Stomach (tissue), 9 donors: Measurements from ENCODE around the gene TBC1D30. TPM values are rescaled to one million over a fixed set of nuclear protein-coding genes. Genes with fewer than 3 reads are reported as not detected.

Experiments
- DNase-seq, 2 donors: peaks; one replicate each; pipeline versions ENCODE4 v3.0.0 to v3.0.0-alpha.2; 2013 to 2019
- H3K27ac ChIP-seq, 5 donors: fragments of 200-600 bp in 4 of 5; sonication (generic) in 4 of 5; one replicate each; pipeline ENCODE4 v1.5.1; 2013 to 2019; ENCODE audit warnings: mild to moderate bottlenecking in 1 of 5, moderate library complexity in 1 of 5
- H3K27me3 ChIP-seq, 3 donors: fragments of 200-600 bp; sonication (generic); one replicate each; pipeline ENCODE4 v1.5.1; 2017 to 2019; ENCODE audit warnings: mixed run types in 1 of 3
- H3K36me3 ChIP-seq, 4 donors: fragments of 200-600 bp; sonication (generic); 1 replicate in 3 of 4; 2 replicates in 1 of 4; pipeline ENCODE4 v1.5.1; 2016 to 2019
- H3K4me1 ChIP-seq, 4 donors: fragments of 200-600 bp; sonication (generic); one replicate each; pipeline ENCODE4 v1.5.1; 2016 to 2019
- H3K4me3 ChIP-seq, 4 donors: fragments of 200-600 bp; sonication (generic) in 3 of 4; one replicate each; pipeline ENCODE4 v1.5.1; 2016 to 2019; ENCODE audit warnings: mild to moderate bottlenecking in 1 of 4
- H3K9me3 ChIP-seq, 4 donors: fragments of 200-600 bp; sonication (generic); one replicate each; pipeline ENCODE4 v1.5.1; 2016 to 2019
- CTCF ChIP-seq, 7 experiments: fragments of 450-650 bp in 4 of 7; fragments of 200-600 bp in 3 of 7; sonication (generic) in 3 of 7; IDR thresholded peaks; one replicate each; pipeline ENCODE4 v1.5.1; 2016 to 2019; ENCODE audit warnings: antibody characterized with exemption in 7 of 7, control low read depth in 2 of 7, mild to moderate bottlenecking in 1 of 7
- EP300 ChIP-seq: sonication (generic); formaldehyde crosslinking; IDR thresholded peaks from one replicate; pipeline ENCODE4 v1.6.1; 2017; ENCODE audit warnings: antibody characterized with exemption
- POLR2A ChIP-seq, 4 donors: fragments of 450-650 bp; IDR thresholded peaks; one replicate each; pipeline ENCODE4 v1.6.1; 2016; ENCODE audit warnings: antibody characterized with exemption in 4 of 4, control low read depth in 2 of 4, mild to moderate bottlenecking in 1 of 4, moderate library complexity in 1 of 4
- POLR2AphosphoS5 ChIP-seq, 3 donors: sonication (generic); formaldehyde crosslinking; IDR thresholded peaks; one replicate each; pipeline ENCODE4 v1.6.1; 2016; ENCODE audit warnings: antibody characterized with exemption in 3 of 3
- WGBS, 5 donors: extraction: QIAGEN DNeasy Blood & Tissue Kit in 3 of 5; methylation state at CpG; one replicate each; pipeline versions ENCODE4 v1.1.5 to v1.1.7; 2013 to 2018; 5-methylcytosine and 5-hydroxymethylcytosine counted together
- intact Hi-C: fragments of 100-400 bp; cut with DNase I; formaldehyde crosslinking; loops from one replicate; pipeline ENCODE4 v1.15.1; 2023; ENCODE audit warnings: low total_unique reads
- polyA plus RNA-seq, 3 donors: library from polyadenylated mRNA; stranded (reverse); fragments of 200-250 nt; gene quantifications; one replicate each; pipeline ENCODE4 v1.2.3, GENCODE V29; 2013
- total RNA-seq, 5 donors: library from RNA; depleted of rRNA; stranded (reverse); fragments of >200 nt; gene quantifications; one replicate each; pipeline versions ENCODE4 v1.1.0 to v1.2.3, GENCODE V29; 2014 to 2016
- donor health status: healthy with polysubstance abuse.
- donor health status: Bipolar disorder and iron deficiency.
- donor health status: healthy.

Gene TBC1D30
- total and polyA plus RNA-seq, 8 donors: 1.8 to 41.1 (median 8.9) TPM

- no peaks in the 10 kb centered on the region for H3K4me1 ChIP-seq
- WGBS, 5 donors: 20 to 35% (median 29%) methylated on average over 5 of the region's 5 CpGs
Measured at GRCh38 chr12:64864319-64864718, 39.9 kb downstream of the TBC1D30 start.

GRCh38 chr12:64875186-64875585 lies 50.7 kb downstream of the TBC1D30 start:
- Histone ChIP-seq H3K27me3 (no peaks in the 10 kb centered on the region), H3K9me3 (no peaks in the 10 kb centered on the region), H3K4me1 (peaks cover 0 to 6% (median 0%) of the 10 kb centered on the region in 4 donors), H3K36me3 (peaks cover 0 to 32% (median 23%) of the 10 kb centered on the region in 4 donors), H3K27ac (no peak overlapping the region), H3K4me3 (no peak overlapping the region)
- WGBS, 5 donors: 88 to 95% (median 92%) methylated on average over 17 of the region's 17 CpGs
- TF ChIP-seq POLR2A (IDR thresholded peaks at IDR 0.05) (no peak), EP300 (no peak), CTCF (IDR thresholded peaks at IDR 0.05) (no peak), POLR2AphosphoS5 (IDR thresholded peaks at IDR 0.05) (no peak)
- DNase-seq: no peak
- intact Hi-C loops: no loop called here

More at GRCh38 chr12:64864319-64864718, 39.9 kb downstream of the TBC1D30 start:
- Histone ChIP-seq H3K4me3 (no peak overlapping the region), H3K27ac (no peak overlapping the region), H3K36me3 (peaks cover 0 to 5% (median 0%) of the 10 kb centered on the region in 4 donors), H3K27me3 (no peaks in the 10 kb centered on the region), H3K9me3 (no peaks in the 10 kb centered on the region)
- TF ChIP-seq POLR2AphosphoS5 (IDR thresholded peaks at IDR 0.05) (no peak), CTCF (IDR thresholded peaks at IDR 0.05) (no peak), EP300 (no peak), POLR2A (IDR thresholded peaks at IDR 0.05) (no peak)
- intact Hi-C loops: no loop called here
- no peak for DNase-seq

- WGBS, 5 donors: 91 to 95% (median 93%) methylated on average over 12 of the region's 12 CpGs
- intact Hi-C loops: no loop called here
- Histone ChIP-seq H3K27ac (no peak overlapping the region), H3K4me1 (peaks cover 0 to 6% (median 0%) of the 10 kb centered on the region in 4 donors), H3K4me3 (no peak overlapping the region), H3K9me3 (no peaks in the 10 kb centered on the region), H3K36me3 (peaks cover 0 to 24% (median 20%) of the 10 kb centered on the region in 4 donors), H3K27me3 (no peaks in the 10 kb centered on the region)
- no peak for DNase-seq
- TF ChIP-seq EP300 (no peak), POLR2AphosphoS5 (IDR thresholded peaks at IDR 0.05) (no peak), POLR2A (IDR thresholded peaks at IDR 0.05) (no peak), CTCF (IDR thresholded peaks at IDR 0.05) (no peak)
Measured at GRCh38 chr12:64876388-64877071, 52.1 kb downstream of the TBC1D30 start.

- no peak for DNase-seq
- no peak overlapping the region for H3K27ac ChIP-seq
- intact Hi-C loops: no loop called here
- peaks cover 0 to 6% (median 0%) of the 10 kb centered on the region in 4 donors for H3K4me1 ChIP-seq
- WGBS, 5 donors: 80 to 89% (median 83%) methylated on average over 3 of the region's 3 CpGs
- no peak overlapping the region for H3K4me3 ChIP-seq
- TF ChIP-seq EP300: no peak
- no peak for TF ChIP-seq POLR2A (IDR thresholded peaks at IDR 0.05)
- no peak for TF ChIP-seq POLR2AphosphoS5 (IDR thresholded peaks at IDR 0.05)
- no peak for TF ChIP-seq CTCF (IDR thresholded peaks at IDR 0.05)
- H3K9me3 ChIP-seq: no peaks in the 10 kb centered on the region
- no peaks in the 10 kb centered on the region for H3K27me3 ChIP-seq
- H3K36me3 ChIP-seq: peaks cover 0 to 24% (median 19%) of the 10 kb centered on the region in 4 donors
Measured at GRCh38 chr12:64877363-64878004, 53.0 kb downstream of the TBC1D30 start.
